T-helper 2 cell treated with Interferon-gamma antibody and Interleukin-4, amounts not matched to agents 5 μg/mL and 100 μg/mL, for 36 hours (primary cell): ENCODE results near the gene USP3.

Experiments used
- DNase-seq: peaks from one replicate; pipeline ENCODE4 v3.0.0; 2021; ENCODE audit warnings: low spot score
- H3K27ac Mint-ChIP-seq: one replicate; pipeline ENCODE4 v1.8.0; 2021; ENCODE audit warnings: mild to moderate bottlenecking, mixed read lengths
- H3K27me3 Mint-ChIP-seq: one replicate; pipeline ENCODE4 v1.8.0; 2021; ENCODE audit warnings: low read depth, mixed read lengths
- H3K36me3 Mint-ChIP-seq: one replicate; pipeline ENCODE4 v1.8.0; 2021; ENCODE audit warnings: low read depth, mixed read lengths
- H3K4me1 Mint-ChIP-seq: one replicate; pipeline ENCODE4 v1.8.0; 2021; ENCODE audit warnings: low read depth, mixed read lengths
- H3K4me3 Mint-ChIP-seq: one replicate; pipeline ENCODE4 v1.8.0; 2022; ENCODE audit warnings: mild to moderate bottlenecking, moderate library complexity, mixed read lengths
- H3K9me3 Mint-ChIP-seq: one replicate; pipeline ENCODE4 v1.8.0; 2021; ENCODE audit warnings: mixed read lengths

USP3 gene

DNA sequence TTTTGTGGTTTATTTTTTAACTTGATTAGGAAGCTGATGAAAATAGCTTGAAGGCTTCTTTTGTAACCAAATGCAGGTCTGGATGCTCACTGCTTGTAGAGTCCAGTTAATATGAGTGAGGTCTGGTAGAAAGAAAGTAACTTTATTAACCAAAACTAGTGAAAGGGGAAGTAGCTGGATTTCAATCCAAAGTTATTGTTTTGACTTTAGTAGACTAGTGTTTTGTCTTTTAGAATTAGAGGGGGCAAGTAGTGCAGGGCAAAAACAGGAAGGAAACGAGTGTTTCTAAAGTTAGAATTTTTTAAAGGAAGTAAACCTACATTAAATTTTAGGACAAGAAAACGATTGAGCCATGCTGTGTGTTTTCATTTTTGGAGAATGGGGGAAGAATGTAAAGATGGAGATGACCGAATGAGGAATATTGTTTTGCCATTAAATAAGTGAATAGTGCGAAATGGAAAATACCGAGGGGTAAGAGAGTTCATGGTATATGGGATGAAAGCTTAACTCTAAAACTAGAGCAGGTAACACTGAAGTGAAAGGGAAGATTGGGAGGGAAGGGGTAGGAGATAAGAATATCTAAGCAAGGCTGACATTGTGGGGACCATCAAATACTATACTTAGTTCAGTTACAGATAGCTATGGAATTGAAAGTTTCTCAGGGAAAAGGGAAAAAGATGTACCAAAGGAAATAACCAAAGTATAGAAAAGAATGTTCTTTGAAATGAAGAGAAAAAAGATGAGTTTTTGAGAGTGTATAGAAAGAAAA lies 40.0 kb downstream of the USP3 start:
- Mint-ChIP-seq H3K36me3 (peaks cover 13% of the 10 kb centered on the region), H3K9me3 (no peaks in the 10 kb centered on the region), H3K4me1 (peaks cover 13% of the 10 kb centered on the region), H3K27me3 (no peaks in the 10 kb centered on the region), H3K4me3 (peak overlapping the region; percentile 9), H3K27ac (peak overlapping the region; percentile 14)
- DNase-seq: no peak

- H3K36me3 Mint-ChIP-seq: peaks cover 8% of the 10 kb centered on the region
- no peaks in the 10 kb centered on the region for H3K27me3 Mint-ChIP-seq
- no peaks in the 10 kb centered on the region for H3K9me3 Mint-ChIP-seq
- peaks cover 12% of the 10 kb centered on the region for H3K4me1 Mint-ChIP-seq
- DNase-seq: no peak
- no peak overlapping the region for H3K4me3 Mint-ChIP-seq
- no peak overlapping the region for H3K27ac Mint-ChIP-seq
Measured at GRCh38 chr15:63545520-63545919, 41.1 kb downstream of the USP3 start.

DNA sequence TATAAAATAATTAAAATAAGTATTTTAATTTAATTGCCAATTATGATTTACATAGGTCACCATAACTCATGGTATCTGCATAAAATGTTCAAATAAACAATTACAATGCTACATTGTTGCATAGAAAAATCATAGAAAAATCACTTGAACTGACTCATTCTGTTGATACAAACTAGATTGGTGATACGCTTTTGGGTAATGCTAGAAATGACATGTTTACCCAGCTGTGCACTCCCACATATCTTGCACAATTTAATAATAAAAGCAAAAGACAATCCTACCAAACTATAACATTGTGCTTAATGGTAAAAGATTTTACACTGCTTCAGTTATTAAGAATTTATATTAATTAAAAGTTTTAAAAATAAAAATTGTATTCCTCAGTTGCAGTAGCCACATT lies 47.0 kb downstream of the USP3 start:
- no peak overlapping the region for H3K27ac Mint-ChIP-seq
- H3K36me3 Mint-ChIP-seq: peaks cover 20% of the 10 kb centered on the region
- peaks cover 26% of the 10 kb centered on the region for H3K4me1 Mint-ChIP-seq
- no peaks in the 10 kb centered on the region for H3K27me3 Mint-ChIP-seq
- no peak for DNase-seq
- H3K4me3 Mint-ChIP-seq: no peak overlapping the region
- no peaks in the 10 kb centered on the region for H3K9me3 Mint-ChIP-seq

GRCh38 chr15:63553388-63553791 lies 49.0 kb downstream of the USP3 start:
- Mint-ChIP-seq H3K27ac (no peak overlapping the region), H3K27me3 (no peaks in the 10 kb centered on the region), H3K4me3 (no peak overlapping the region), H3K9me3 (no peaks in the 10 kb centered on the region), H3K36me3 (peaks cover 31% of the 10 kb centered on the region), H3K4me1 (peaks cover 28% of the 10 kb centered on the region)
- DNase-seq: peak; percentile 11

GRCh38 chr15:63554337-63554927 lies 50.0 kb downstream of the USP3 start:
- Mint-ChIP-seq H3K4me1 (peaks cover 29% of the 10 kb centered on the region), H3K27me3 (no peaks in the 10 kb centered on the region), H3K9me3 (no peaks in the 10 kb centered on the region), H3K36me3 (peaks cover 38% of the 10 kb centered on the region), H3K27ac (no peak overlapping the region), H3K4me3 (no peak overlapping the region)
- no peak for DNase-seq

- no peaks in the 10 kb centered on the region for H3K27me3 Mint-ChIP-seq
- H3K4me1 Mint-ChIP-seq: peaks cover 32% of the 10 kb centered on the region
- DNase-seq: no peak
- no peaks in the 10 kb centered on the region for H3K9me3 Mint-ChIP-seq
- no peak overlapping the region for H3K27ac Mint-ChIP-seq
- H3K36me3 Mint-ChIP-seq: peaks cover 46% of the 10 kb centered on the region
- no peak overlapping the region for H3K4me3 Mint-ChIP-seq
Measured at GRCh38 chr15:63555507-63555906, 51.1 kb downstream of the USP3 start.

GRCh38 chr15:63556246-63556645 lies 51.9 kb downstream of the USP3 start:
- Mint-ChIP-seq H3K9me3 (no peaks in the 10 kb centered on the region), H3K27ac (no peak overlapping the region), H3K27me3 (no peaks in the 10 kb centered on the region), H3K36me3 (peaks cover 52% of the 10 kb centered on the region), H3K4me3 (no peak overlapping the region), H3K4me1 (peaks cover 32% of the 10 kb centered on the region)
- no peak for DNase-seq

- Mint-ChIP-seq H3K36me3 (peaks cover 57% of the 10 kb centered on the region), H3K9me3 (no peaks in the 10 kb centered on the region), H3K4me1 (peaks cover 32% of the 10 kb centered on the region), H3K27me3 (no peaks in the 10 kb centered on the region), H3K4me3 (no peak overlapping the region), H3K27ac (no peak overlapping the region)
- DNase-seq: no peak
Measured at GRCh38 chr15:63556736-63557135, 52.3 kb downstream of the USP3 start.

DNA sequence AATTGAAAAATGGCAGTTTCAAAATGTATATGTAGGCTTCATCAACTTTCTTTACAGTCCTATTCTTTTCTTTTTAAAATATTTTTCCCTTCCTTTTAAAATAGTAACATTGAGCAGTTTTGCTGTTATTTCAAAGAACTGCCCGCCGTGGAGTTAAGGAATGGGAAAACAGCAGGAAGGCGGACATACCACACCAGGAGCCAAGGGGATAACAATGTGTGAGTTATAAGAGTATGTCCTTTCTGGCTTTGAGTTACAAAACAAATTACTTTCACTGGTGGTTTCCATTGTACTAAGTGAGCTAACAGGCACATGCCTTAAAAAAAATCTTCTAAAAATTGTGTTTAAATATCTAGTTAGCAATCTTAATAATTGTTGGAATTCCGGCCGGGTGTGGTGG lies 55.4 kb downstream of the USP3 start:
- DNase-seq: no peak
- Mint-ChIP-seq H3K27ac (no peak overlapping the region), H3K27me3 (no peaks in the 10 kb centered on the region), H3K4me1 (peaks cover 14% of the 10 kb centered on the region), H3K4me3 (no peak overlapping the region), H3K36me3 (peaks cover 61% of the 10 kb centered on the region), H3K9me3 (no peaks in the 10 kb centered on the region)

DNA sequence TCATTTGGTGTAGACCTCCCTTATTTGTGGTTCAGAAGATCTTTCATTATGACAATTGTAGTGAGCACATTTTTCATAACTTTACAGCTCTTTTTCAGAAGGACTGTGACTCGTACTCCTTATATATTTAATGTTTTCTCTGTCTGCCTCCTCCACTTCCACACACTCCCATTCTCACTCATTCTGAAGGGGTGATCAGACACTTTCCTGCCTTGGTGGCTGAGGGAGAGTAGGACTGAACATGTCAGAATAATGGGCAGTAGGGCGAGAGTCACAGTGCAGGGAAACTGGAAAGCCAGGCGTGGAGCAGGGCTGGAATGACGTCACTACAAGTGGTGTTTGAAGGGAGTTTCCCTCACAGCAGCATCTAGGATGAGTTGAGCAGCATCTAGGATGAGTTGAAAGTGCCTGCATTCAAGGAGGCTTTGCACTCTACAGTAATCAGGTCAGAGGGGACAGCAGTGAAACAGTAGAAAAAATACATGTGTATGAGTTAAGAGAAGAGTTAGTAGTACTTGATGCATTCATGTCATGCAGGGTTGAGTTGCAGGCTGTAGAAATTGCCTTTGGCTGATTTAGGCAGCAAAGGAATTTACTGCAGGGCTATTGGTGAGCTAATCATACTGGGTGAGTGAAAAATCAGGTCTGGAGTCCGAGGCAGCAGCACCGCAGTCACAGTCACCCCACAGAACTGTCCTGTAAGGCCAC lies 56.5 kb downstream of the USP3 start:
- H3K9me3 Mint-ChIP-seq: no peaks in the 10 kb centered on the region
- no peaks in the 10 kb centered on the region for H3K27me3 Mint-ChIP-seq
- peaks cover 56% of the 10 kb centered on the region for H3K36me3 Mint-ChIP-seq
- no peak overlapping the region for H3K27ac Mint-ChIP-seq
- no peak overlapping the region for H3K4me3 Mint-ChIP-seq
- DNase-seq: peak; percentile 26
- peaks cover 9% of the 10 kb centered on the region for H3K4me1 Mint-ChIP-seq

- H3K27me3 Mint-ChIP-seq: no peaks in the 10 kb centered on the region
- no peak overlapping the region for H3K27ac Mint-ChIP-seq
- H3K9me3 Mint-ChIP-seq: no peaks in the 10 kb centered on the region
- H3K36me3 Mint-ChIP-seq: peaks cover 47% of the 10 kb centered on the region
- peaks cover 7% of the 10 kb centered on the region for H3K4me1 Mint-ChIP-seq
- H3K4me3 Mint-ChIP-seq: no peak overlapping the region
- no peak for DNase-seq
Measured at GRCh38 chr15:63564093-63564492, 59.7 kb downstream of the USP3 start.

DNA sequence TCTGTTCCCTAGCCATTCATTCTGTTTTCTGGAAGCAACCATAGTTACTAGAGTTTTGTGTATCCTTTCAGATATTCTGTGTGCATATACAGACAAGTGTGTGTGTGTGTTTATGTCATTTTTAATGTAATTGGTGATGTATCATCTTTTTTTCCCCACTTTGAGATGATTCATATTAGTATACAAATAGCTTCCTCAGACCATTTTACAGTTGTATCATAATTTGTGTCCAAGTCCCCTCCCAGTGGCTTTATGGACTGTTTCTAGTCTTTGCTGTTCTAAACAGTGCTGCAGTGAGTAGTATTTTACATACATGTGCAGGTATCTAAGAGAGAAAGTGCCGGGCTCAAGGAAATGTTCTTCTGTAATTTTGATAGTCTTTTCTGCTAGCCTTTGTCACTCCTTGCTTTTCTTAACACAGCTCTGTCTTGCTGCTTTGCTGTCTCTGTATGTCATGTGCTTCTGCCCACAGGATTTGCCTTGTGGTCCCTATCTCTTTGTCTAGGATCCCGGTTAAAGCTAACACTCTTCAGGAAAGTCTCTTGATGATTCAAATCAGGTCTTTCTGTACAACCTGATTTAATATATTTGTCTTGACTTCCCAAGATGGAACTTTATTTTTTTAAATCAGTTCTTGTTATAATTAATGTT lies 61.3 kb downstream of the USP3 start:
- no peaks in the 10 kb centered on the region for H3K27me3 Mint-ChIP-seq
- no peak for DNase-seq
- no peak overlapping the region for H3K4me3 Mint-ChIP-seq
- H3K27ac Mint-ChIP-seq: no peak overlapping the region
- peaks cover 3% of the 10 kb centered on the region for H3K4me1 Mint-ChIP-seq
- H3K36me3 Mint-ChIP-seq: peaks cover 41% of the 10 kb centered on the region
- H3K9me3 Mint-ChIP-seq: no peaks in the 10 kb centered on the region

GRCh38 chr15:63572749-63573464 lies 68.5 kb downstream of the USP3 start:
- Mint-ChIP-seq H3K4me1 (no peaks in the 10 kb centered on the region), H3K4me3 (no peak overlapping the region), H3K36me3 (peaks cover 44% of the 10 kb centered on the region), H3K27me3 (no peaks in the 10 kb centered on the region), H3K9me3 (no peaks in the 10 kb centered on the region), H3K27ac (no peak overlapping the region)
- no peak for DNase-seq
